ENCODE data around the gene VENTX. TPM values are rescaled to one million over a fixed set of nuclear protein-coding genes. Genes with fewer than 3 reads are reported as not detected.
A peak's percentile ranks its signal among the peaks of the same experiment; 100 is the strongest.

VENTX gene
- under 1 TPM in 5 of 6 donors, not detected in 1; 0.12 to 0.23 (median 0.16) TPM for polyA plus RNA-seq (ENCODE audit: low read depth in 6 of 6)

- no peaks in the 10 kb centered on the region for H3K36me3 Mint-ChIP-seq
- ATAC-seq (ENCODE audit: low read depth in 2 of 2) = no peak
- peaks cover 0 to 33% (median 26%) of the 10 kb centered on the region in 3 donors for H3K27me3 Mint-ChIP-seq
- no peaks in the 10 kb centered on the region for H3K9me3 Mint-ChIP-seq
- DNase-seq = no peak
- peaks cover 16 to 59% (median 40%) of the 10 kb centered on the region in 3 donors for H3K4me1 Mint-ChIP-seq
- peak within 1 kb of the TSS in 2 of 6 donors; percentile 19 to 59 for H3K27ac Mint-ChIP-seq
- peak within 1 kb of the TSS; percentile 30 to 86 (median 68) for H3K4me3 Mint-ChIP-seq
These were observed at the start of gene VENTX for GRCh38 chr10:133237588-133238465. VENTX (plus strand) TSS chr10:133237855; CDS start chr10:133237915, 60 bp downstream.

GRCh38 chr10:133187906-133188681 is 49.6 kb upstream of the VENTX start:
- Mint-ChIP-seq H3K4me3 (no peak overlapping the region), H3K9me3 (peaks cover 0 to 10% (median 4%) of the 10 kb centered on the region in 7 donors)
- ATAC-seq (ENCODE audit: low read depth in 2 of 2) = no peak

GRCh38 chr10:133189256-133189655 is 48.4 kb upstream of the VENTX start:
- no peak overlapping the region for H3K27ac Mint-ChIP-seq
- H3K36me3 Mint-ChIP-seq = no peaks in the 10 kb centered on the region
- no peak for ATAC-seq (ENCODE audit: low read depth in 2 of 2)
- H3K27me3 Mint-ChIP-seq = peaks cover 0 to 6% (median 5%) of the 10 kb centered on the region in 3 donors
- H3K4me1 Mint-ChIP-seq = peaks cover 0 to 2% (median 0%) of the 10 kb centered on the region in 3 donors
- no peak for DNase-seq
- H3K4me3 Mint-ChIP-seq = no peak overlapping the region
- peaks cover 5 to 20% (median 11%) of the 10 kb centered on the region in 7 donors for H3K9me3 Mint-ChIP-seq

More at GRCh38 chr10:133187906-133188681, 49.6 kb upstream of the VENTX start:
- H3K4me1 Mint-ChIP-seq = peaks cover 0 to 2% (median 0%) of the 10 kb centered on the region in 3 donors
- H3K27me3 Mint-ChIP-seq = peaks cover 0 to 5% (median 4%) of the 10 kb centered on the region in 3 donors
- no peak overlapping the region for H3K27ac Mint-ChIP-seq
- no peak for DNase-seq
- no peaks in the 10 kb centered on the region for H3K36me3 Mint-ChIP-seq

- no peak overlapping the region for H3K27ac Mint-ChIP-seq
- H3K4me1 Mint-ChIP-seq = no peaks in the 10 kb centered on the region
- H3K36me3 Mint-ChIP-seq = peaks cover 0 to 4% of the 10 kb centered on the region in 2 donors
- ATAC-seq (ENCODE audit: low read depth in 2 of 2) (no peak), DNase-seq (no peak)
- no peak overlapping the region for H3K4me3 Mint-ChIP-seq
- H3K27me3 Mint-ChIP-seq = peaks cover 0 to 9% (median 6%) of the 10 kb centered on the region in 3 donors
- peaks cover 5 to 25% (median 10%) of the 10 kb centered on the region in 7 donors for H3K9me3 Mint-ChIP-seq
These were observed 47.9 kb upstream of the VENTX start for GRCh38 chr10:133189726-133190125.

- Mint-ChIP-seq H3K27ac (no peak overlapping the region), H3K27me3 (peaks cover 0 to 14% (median 6%) of the 10 kb centered on the region in 3 donors)
These were observed 47.4 kb upstream of the VENTX start for GRCh38 chr10:133190225-133190624.

GRCh38 chr10:133191651-133192050 is 46.0 kb upstream of the VENTX start:
- Mint-ChIP-seq H3K27me3 (peaks cover 0 to 19% (median 6%) of the 10 kb centered on the region in 3 donors), H3K4me1 (peaks cover 0 to 4% (median 0%) of the 10 kb centered on the region in 3 donors), H3K4me3 (no peak overlapping the region), H3K36me3 (peaks cover 0 to 5% of the 10 kb centered on the region in 2 donors), H3K27ac (no peak overlapping the region), H3K9me3 (peaks cover 5 to 27% (median 10%) of the 10 kb centered on the region in 7 donors)
- no peak for DNase-seq
- no peak for ATAC-seq (ENCODE audit: low read depth in 2 of 2)

More at GRCh38 chr10:133190225-133190624, 47.4 kb upstream of the VENTX start:
- peaks cover 0 to 5% of the 10 kb centered on the region in 2 donors for H3K36me3 Mint-ChIP-seq
- no peaks in the 10 kb centered on the region for H3K4me1 Mint-ChIP-seq
- no peak overlapping the region for H3K4me3 Mint-ChIP-seq
- no peak for ATAC-seq (ENCODE audit: low read depth in 2 of 2)
- peaks cover 5 to 27% (median 10%) of the 10 kb centered on the region in 7 donors for H3K9me3 Mint-ChIP-seq
- DNase-seq = no peak

- peaks cover 0 to 5% of the 10 kb centered on the region in 2 donors for H3K36me3 Mint-ChIP-seq
- DNase-seq = no peak
- peaks cover 0 to 4% (median 0%) of the 10 kb centered on the region in 3 donors for H3K4me1 Mint-ChIP-seq
- H3K4me3 Mint-ChIP-seq = no peak overlapping the region
- H3K9me3 Mint-ChIP-seq = peaks cover 5 to 27% (median 10%) of the 10 kb centered on the region in 7 donors
- H3K27me3 Mint-ChIP-seq = peaks cover 0 to 19% (median 6%) of the 10 kb centered on the region in 3 donors
- no peak for ATAC-seq (ENCODE audit: low read depth in 2 of 2)
- no peak overlapping the region for H3K27ac Mint-ChIP-seq
These were observed 43.5 kb upstream of the VENTX start for GRCh38 chr10:133194151-133194550.

- Mint-ChIP-seq H3K27ac (peak overlapping the region in 1 of 6 donors; percentile 76), H3K9me3 (peaks cover 5 to 27% (median 10%) of the 10 kb centered on the region in 7 donors), H3K27me3 (peaks cover 0 to 19% (median 6%) of the 10 kb centered on the region in 3 donors), H3K4me3 (no peak overlapping the region), H3K36me3 (peaks cover 0 to 5% of the 10 kb centered on the region in 2 donors), H3K4me1 (peaks cover 0 to 4% (median 0%) of the 10 kb centered on the region in 3 donors)
- ATAC-seq (ENCODE audit: low read depth in 2 of 2) (no peak), DNase-seq (no peak)
These were observed 42.6 kb upstream of the VENTX start for GRCh38 chr10:133195096-133195495.

- Mint-ChIP-seq H3K27me3 (peaks cover 0 to 15% (median 6%) of the 10 kb centered on the region in 3 donors), H3K4me1 (peaks cover 0 to 4% (median 0%) of the 10 kb centered on the region in 3 donors), H3K27ac (no peak overlapping the region), H3K9me3 (peaks cover 5 to 27% (median 10%) of the 10 kb centered on the region in 7 donors), H3K36me3 (peaks cover 0 to 5% of the 10 kb centered on the region in 2 donors), H3K4me3 (no peak overlapping the region)
- no peak for DNase-seq
- no peak for ATAC-seq (ENCODE audit: low read depth in 2 of 2)
These were observed 42.0 kb upstream of the VENTX start for GRCh38 chr10:133195611-133196010.

GRCh38 chr10:133196221-133196915 is 41.3 kb upstream of the VENTX start:
- H3K9me3 Mint-ChIP-seq = peaks cover 5 to 27% (median 10%) of the 10 kb centered on the region in 7 donors
- H3K4me1 Mint-ChIP-seq = peaks cover 0 to 4% (median 0%) of the 10 kb centered on the region in 3 donors
- DNase-seq (no peak), ATAC-seq (ENCODE audit: low read depth in 2 of 2) (no peak)
- H3K4me3 Mint-ChIP-seq = no peak overlapping the region
- no peak overlapping the region for H3K27ac Mint-ChIP-seq
- peaks cover 0 to 5% of the 10 kb centered on the region in 2 donors for H3K36me3 Mint-ChIP-seq
- H3K27me3 Mint-ChIP-seq = peaks cover 0 to 14% (median 6%) of the 10 kb centered on the region in 3 donors

- DNase-seq (no peak), ATAC-seq (ENCODE audit: low read depth in 2 of 2) (no peak)
- H3K36me3 Mint-ChIP-seq = peaks cover 0 to 5% of the 10 kb centered on the region in 2 donors
These were observed 40.5 kb upstream of the VENTX start for GRCh38 chr10:133196936-133197758.

GRCh38 chr10:133197786-133198185 is 39.9 kb upstream of the VENTX start:
- Mint-ChIP-seq H3K27ac (no peak overlapping the region), H3K36me3 (peaks cover 0 to 5% of the 10 kb centered on the region in 2 donors), H3K9me3 (peaks cover 2 to 17% (median 6%) of the 10 kb centered on the region in 7 donors), H3K4me3 (no peak overlapping the region), H3K27me3 (peaks cover 0 to 14% (median 6%) of the 10 kb centered on the region in 3 donors), H3K4me1 (peaks cover 0 to 4% (median 0%) of the 10 kb centered on the region in 3 donors)
- ATAC-seq (ENCODE audit: low read depth in 2 of 2) = no peak
- DNase-seq = no peak

More at GRCh38 chr10:133196936-133197758, 40.5 kb upstream of the VENTX start:
- Mint-ChIP-seq H3K4me1 (peaks cover 0 to 4% (median 0%) of the 10 kb centered on the region in 3 donors), H3K27me3 (peaks cover 0 to 14% (median 6%) of the 10 kb centered on the region in 3 donors), H3K4me3 (no peak overlapping the region), H3K27ac (no peak overlapping the region), H3K9me3 (peaks cover 5 to 23% (median 9%) of the 10 kb centered on the region in 7 donors)

Measured in naive B cell (primary cell).